ENCODE data around the gene LYZ.
"Not testable (repeated sequence)": the region's sequence is repeated elsewhere in the genome, so short reads cannot be mapped to it uniquely, and the experiment has no call there.

The LYZ gene

GRCh38 chr12:69348162-69348938 lies at the start of gene LYZ:
Gene LYZ, plus strand, starts transcription at chr12:69348381. Its CDS starts 28 bp downstream, at chr12:69348409.
- Mint-ChIP-seq H3K27ac (no peak within 1 kb of the TSS), H3K9me3 (no peaks in the 10 kb centered on the region), H3K4me3 (no peak within 1 kb of the TSS), H3K4me1 (no peaks in the 10 kb centered on the region), H3K36me3 (ENCODE audit: low read depth) (no peaks in the 10 kb centered on the region), H3K27me3 (ENCODE audit: low read depth, poor library complexity) (peaks cover 6% of the 10 kb centered on the region)
- TF ChIP-seq CTCF (IDR thresholded peaks at IDR 0.05), result no peak
- no peak for DNase-seq

- Mint-ChIP-seq H3K27ac (peak overlapping the region; percentile 23), H3K36me3 (ENCODE audit: low read depth) (no peaks in the 10 kb centered on the region), H3K4me3 (no peak overlapping the region), H3K9me3 (peaks cover 20% of the 10 kb centered on the region), H3K27me3 (ENCODE audit: low read depth, poor library complexity) (peaks cover 23% of the 10 kb centered on the region), H3K4me1 (no peaks in the 10 kb centered on the region)
- no peak for DNase-seq
- no peak for TF ChIP-seq CTCF (IDR thresholded peaks at IDR 0.05)
Observed at GRCh38 chr12:69298947-69299346, 49.2 kb upstream of the LYZ start.

GRCh38 chr12:69304284-69304683 lies 43.9 kb upstream of the LYZ start:
- no peak for TF ChIP-seq CTCF (IDR thresholded peaks at IDR 0.05)
- DNase-seq, result no peak
- Mint-ChIP-seq H3K27me3 (ENCODE audit: low read depth, poor library complexity) (peaks cover 15% of the 10 kb centered on the region), H3K9me3 (peaks cover 42% of the 10 kb centered on the region), H3K4me3 (no peak overlapping the region), H3K36me3 (ENCODE audit: low read depth) (no peaks in the 10 kb centered on the region), H3K27ac (no peak overlapping the region), H3K4me1 (no peaks in the 10 kb centered on the region)

GRCh38 chr12:69309461-69309860 lies 38.7 kb upstream of the LYZ start:
- no peaks in the 10 kb centered on the region for H3K36me3 Mint-ChIP-seq (ENCODE audit: low read depth)
- no peaks in the 10 kb centered on the region for H3K27me3 Mint-ChIP-seq (ENCODE audit: low read depth, poor library complexity)
- DNase-seq, result no peak
- H3K4me1 Mint-ChIP-seq, result no peaks in the 10 kb centered on the region
- no peak overlapping the region for H3K27ac Mint-ChIP-seq
- H3K4me3 Mint-ChIP-seq, result no peak overlapping the region
- H3K9me3 Mint-ChIP-seq, result peaks cover 43% of the 10 kb centered on the region
- no peak for TF ChIP-seq CTCF (IDR thresholded peaks at IDR 0.05)

GRCh38 chr12:69313209-69313608 lies 35.0 kb upstream of the LYZ start:
- no peak for TF ChIP-seq CTCF (IDR thresholded peaks at IDR 0.05)
- no peak for DNase-seq
- Mint-ChIP-seq H3K4me1 (no peaks in the 10 kb centered on the region), H3K9me3 (peaks cover 50% of the 10 kb centered on the region), H3K27me3 (ENCODE audit: low read depth, poor library complexity) (peaks cover 7% of the 10 kb centered on the region), H3K36me3 (ENCODE audit: low read depth) (no peaks in the 10 kb centered on the region), H3K4me3 (no peak overlapping the region), H3K27ac (no peak overlapping the region)

- H3K4me3 Mint-ChIP-seq; DNase-seq; H3K36me3 Mint-ChIP-seq (ENCODE audit: low read depth); H3K27ac Mint-ChIP-seq; H3K4me1 Mint-ChIP-seq: not testable (repeated sequence)
- Mint-ChIP-seq H3K27me3 (ENCODE audit: low read depth, poor library complexity) (peaks cover 12% of the 10 kb centered on the region), H3K9me3 (peaks cover 71% of the 10 kb centered on the region)
Observed at GRCh38 chr12:69316784-69317183, 31.4 kb upstream of the LYZ start.

- not testable (repeated sequence) for DNase-seq; H3K36me3 Mint-ChIP-seq (ENCODE audit: low read depth); H3K27ac Mint-ChIP-seq; H3K4me1 Mint-ChIP-seq; H3K4me3 Mint-ChIP-seq
- H3K27me3 Mint-ChIP-seq (ENCODE audit: low read depth, poor library complexity), result peaks cover 12% of the 10 kb centered on the region
- H3K9me3 Mint-ChIP-seq, result peaks cover 71% of the 10 kb centered on the region
Observed at GRCh38 chr12:69317233-69317632, 30.9 kb upstream of the LYZ start.
